Kidney glomerular epithelial cell (primary cell): ENCODE results near the gene CHSY1.
"Not testable (repeated sequence)": the region's sequence is repeated elsewhere in the genome, so short reads cannot be mapped to it uniquely, and the experiment has no call there.

ENCODE experiments used
- DNase-seq: peaks from one replicate; lab custom pipeline; 2025; lab: John Stamatoyannopoulos, UW

Gene CHSY1

GRCh38 chr15:101244036-101244781, 7.6 kb downstream of the CHSY1 start:
- DNase-seq, result no peak

DNA sequence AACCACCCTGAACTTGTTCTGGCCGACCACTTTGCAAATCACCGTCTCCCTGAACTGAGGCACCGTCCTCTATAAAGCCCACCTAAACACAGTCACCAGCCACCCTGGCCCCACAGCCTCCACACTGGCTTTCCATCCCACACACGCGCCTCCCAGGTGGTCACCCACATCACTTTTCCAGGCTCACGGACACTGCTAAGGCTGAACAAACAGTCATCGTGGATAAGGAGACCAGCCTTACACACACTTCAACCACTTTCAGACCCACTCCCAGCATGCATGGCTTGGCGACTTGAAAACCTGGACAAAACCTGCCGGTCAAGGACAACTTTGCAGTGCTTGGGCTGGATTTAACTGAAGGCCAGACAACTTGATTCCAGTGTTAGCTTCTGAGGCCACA, 8.4 kb downstream of the CHSY1 start:
- DNase-seq, result no peak

DNA sequence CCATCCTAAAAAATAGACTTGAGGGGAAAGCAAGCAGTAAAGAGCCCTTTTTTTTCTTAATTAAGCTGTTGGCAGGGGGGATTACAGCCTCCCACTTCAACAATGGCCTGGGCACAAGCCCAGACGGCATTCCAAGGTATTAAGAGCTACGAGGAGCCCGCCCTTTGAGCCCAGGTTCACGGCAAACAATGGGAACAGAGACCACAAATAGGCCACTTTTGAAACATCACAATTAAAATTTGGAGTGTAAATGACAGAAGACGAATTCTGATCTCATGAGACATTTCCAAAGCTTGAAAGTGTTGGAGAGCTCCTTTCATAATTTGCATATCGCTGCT, 8.9 kb downstream of the CHSY1 start:
- DNase-seq, result no peak

GRCh38 chr15:101242160-101242998, 9.5 kb downstream of the CHSY1 start:
- no peak for DNase-seq

DNA sequence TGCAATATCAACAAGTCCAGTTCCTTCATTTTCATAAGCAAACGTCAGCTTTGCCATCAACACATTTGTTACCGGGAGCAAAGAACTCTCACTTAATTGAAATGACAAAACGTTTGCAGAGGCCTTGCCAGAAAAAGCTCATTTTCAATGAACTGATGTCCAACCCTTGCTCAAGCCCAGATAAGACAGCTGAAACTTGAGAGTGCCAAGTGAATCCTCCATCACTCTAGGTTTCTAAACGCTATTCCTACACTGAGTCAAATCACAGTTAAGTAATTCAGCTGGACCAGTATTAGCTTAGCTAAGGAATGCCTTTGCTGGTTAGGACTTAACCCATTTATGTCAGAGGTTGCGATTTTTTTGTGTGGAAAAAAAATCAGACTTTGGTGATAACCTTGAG, 11.5 kb downstream of the CHSY1 start:
- DNase-seq, result no peak

DNA sequence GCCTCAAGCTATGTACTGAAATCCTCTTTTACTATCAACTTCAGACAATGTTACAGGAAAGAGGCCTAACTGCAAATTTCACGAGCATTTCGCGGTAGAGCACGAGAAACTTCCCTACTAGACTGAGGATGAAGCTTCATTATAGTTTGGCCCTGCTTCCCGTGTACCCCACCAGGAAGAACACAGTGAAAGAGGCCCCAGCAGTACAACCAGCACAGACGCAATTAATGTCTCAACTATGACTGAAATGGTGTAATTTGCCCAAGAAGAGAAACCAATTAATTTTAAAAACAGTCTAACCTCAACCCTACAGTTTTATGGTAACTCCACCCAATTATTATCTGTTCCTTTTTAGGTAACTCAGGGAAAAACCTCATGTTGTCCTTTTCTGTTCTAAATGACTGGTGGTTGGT, 12.1 kb downstream of the CHSY1 start:
- no peak for DNase-seq

- no peak for DNase-seq
Measured at GRCh38 chr15:101237251-101237650, 14.6 kb downstream of the CHSY1 start.

DNA sequence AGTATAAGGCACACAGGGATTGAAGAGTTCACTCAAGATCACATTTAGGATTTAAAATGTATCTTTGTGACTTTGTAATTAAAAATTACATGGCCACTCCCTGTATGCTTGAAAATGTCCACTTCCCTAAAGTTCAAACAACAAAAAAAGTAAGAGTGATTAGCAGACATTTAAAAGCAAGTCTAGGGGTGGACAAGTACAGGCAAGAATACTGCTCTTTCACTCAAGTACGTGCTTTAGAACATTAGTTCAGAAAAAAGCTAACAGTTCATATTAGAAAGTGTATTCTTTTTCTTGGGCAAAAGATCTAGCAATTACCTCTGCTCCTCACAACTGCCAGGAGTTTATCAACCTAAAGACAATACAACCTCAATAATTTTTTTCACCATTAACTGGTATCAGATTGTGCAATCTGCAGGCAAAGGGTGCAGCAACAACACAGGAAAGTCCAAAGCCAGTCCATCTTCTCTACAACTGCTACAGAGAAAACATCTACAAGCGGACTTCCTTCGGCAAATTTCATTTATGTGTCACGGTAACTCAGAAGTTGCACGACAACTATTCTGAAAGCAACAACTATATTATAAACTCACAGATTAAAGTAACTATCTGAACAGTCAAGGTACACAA, 18.1 kb downstream of the CHSY1 start:
- no peak for DNase-seq

- DNase-seq, result no peak
Measured at GRCh38 chr15:101232677-101233076, 19.2 kb downstream of the CHSY1 start.

- DNase-seq, result no peak
Measured at GRCh38 chr15:101228313-101228712, 23.5 kb downstream of the CHSY1 start.

DNA sequence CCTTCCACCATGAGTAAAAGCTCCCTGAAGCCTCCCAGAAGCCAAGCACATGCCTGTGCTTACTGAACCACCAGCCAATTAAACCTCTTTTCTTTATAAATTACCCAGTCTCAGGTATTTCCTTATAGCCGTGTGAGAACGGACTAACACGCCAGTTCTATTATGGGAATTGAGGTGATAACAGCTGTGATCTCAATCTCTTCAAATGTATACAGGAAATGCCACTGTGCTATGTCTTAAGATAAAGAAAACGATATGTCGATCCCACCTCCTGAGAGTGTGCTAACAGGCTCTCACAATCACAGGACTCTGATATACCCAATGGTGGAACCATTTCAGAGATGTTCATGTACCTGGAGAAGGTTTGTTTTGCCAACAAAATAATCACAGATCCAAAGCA, 26.2 kb downstream of the CHSY1 start:
- DNase-seq, result no peak

GRCh38 chr15:101221902-101222301, 29.9 kb downstream of the CHSY1 start:
- no peak for DNase-seq

GRCh38 chr15:101220060-101220459, 31.8 kb downstream of the CHSY1 start:
- no peak for DNase-seq

DNA sequence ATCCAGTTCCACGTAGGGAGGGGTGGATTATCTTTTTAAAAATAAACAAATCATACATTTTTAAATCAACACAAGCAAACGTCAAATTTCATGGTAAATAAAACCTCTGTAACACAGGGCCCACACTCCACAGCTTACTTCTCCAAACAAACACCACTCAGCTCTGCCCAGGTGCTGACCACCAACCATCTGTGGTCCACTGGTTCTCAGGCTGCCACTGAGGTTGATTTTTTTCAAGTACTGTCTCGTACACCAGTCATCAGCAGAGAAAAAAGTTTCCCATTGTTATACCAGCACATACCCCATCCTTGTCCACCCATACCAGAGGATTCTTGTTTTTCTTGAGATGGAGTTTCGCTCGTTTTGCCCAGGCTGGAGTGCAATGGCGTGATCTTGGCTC, 32.4 kb downstream of the CHSY1 start:
- DNase-seq, result no peak

DNA sequence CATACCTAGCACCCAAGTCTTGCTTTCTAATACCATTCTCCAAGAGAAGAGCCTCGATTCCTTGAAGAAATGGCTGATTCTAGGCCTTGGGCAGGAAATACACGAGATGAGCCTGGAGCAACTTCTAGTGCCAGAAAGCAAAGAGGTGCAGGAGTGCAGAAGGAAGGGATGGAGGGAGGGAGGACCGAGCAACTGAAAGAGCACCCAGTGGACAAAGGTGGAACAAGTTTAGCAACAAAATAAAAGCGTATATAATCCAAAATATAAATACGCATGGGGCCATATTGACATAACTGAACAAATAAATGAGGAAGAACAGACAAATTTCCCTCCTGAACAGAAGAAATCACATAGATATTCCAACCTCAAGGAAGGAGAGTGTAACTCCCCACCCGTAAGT, 34.4 kb downstream of the CHSY1 start:
- DNase-seq, result no peak

- DNase-seq, result no peak
Measured at GRCh38 chr15:101216100-101216499, 35.7 kb downstream of the CHSY1 start.

DNA sequence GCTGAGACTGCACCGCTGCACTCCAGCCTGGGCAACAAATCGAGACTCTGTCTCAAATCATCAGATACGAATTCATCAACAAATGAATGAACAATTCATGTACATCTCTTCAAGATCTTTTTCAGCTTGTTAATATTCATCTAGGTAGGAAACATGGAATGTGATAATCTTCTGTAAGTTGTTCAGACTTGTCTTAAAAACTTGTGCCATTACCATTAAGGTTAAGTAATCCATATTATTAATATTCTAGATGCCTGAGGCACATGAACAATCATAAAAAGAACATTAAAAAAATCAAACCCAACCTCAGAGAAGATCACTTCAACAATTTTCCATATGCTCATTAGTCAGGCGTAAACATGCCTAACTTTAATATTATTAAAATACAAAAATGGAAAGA, 36.2 kb downstream of the CHSY1 start:
- DNase-seq, result no peak

- not testable (repeated sequence) for DNase-seq
Measured at GRCh38 chr15:101214435-101215097, 37.3 kb downstream of the CHSY1 start.

DNA sequence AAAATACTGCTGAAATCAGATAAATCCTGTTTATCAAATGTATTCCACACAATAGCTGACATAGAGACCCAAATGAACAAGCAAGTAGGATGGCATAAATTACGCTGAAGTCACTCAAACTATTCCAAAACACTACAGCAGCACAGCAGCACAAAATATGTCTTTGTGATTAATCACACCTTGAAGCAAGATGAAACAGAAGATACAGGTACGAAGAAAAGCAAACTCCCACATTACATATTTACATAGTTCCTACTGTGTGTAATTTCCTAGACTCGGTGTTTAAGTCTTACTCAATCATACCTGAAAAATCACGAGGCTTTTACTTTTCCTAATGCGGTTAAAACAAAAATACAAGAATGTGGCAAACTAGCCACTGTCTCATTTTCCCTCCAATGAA, 38.3 kb downstream of the CHSY1 start:
- no peak for DNase-seq

- no peak for DNase-seq
Measured at GRCh38 chr15:101213147-101213546, 38.7 kb downstream of the CHSY1 start.

GRCh38 chr15:101211897-101212296, 40.0 kb downstream of the CHSY1 start:
- DNase-seq, result no peak

GRCh38 chr15:101210466-101210865, 41.4 kb downstream of the CHSY1 start:
- no peak for DNase-seq

DNA sequence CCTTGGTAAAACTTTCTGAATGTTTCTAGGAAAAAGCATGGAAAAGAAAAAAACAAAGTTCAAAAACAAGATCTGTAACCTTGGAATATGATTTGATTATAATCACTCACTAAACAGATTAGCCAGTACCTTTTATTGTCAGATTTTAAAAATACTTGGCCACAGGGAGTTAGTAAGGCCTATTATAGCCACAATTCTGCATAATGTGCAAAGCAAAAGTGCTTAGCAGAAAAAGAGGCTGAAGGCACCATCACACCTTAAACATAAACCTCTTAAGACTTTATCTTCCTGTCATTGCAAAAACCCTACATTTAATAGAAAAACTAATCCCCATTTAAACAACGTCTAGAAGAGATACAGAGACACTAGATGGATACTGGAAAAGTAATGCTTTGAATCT, 41.8 kb downstream of the CHSY1 start:
- no peak for DNase-seq
